Kidney (tissue), 14 donors: ENCODE results near the gene ZCCHC2. TPM values are rescaled to one million over a fixed set of nuclear protein-coding genes. Genes with fewer than 3 reads are reported as not detected.

Experiments used
- DNase-seq, 5 donors: peaks; one replicate each; pipeline ENCODE4 v3.0.0-alpha.2; 2013 to 2020
- FAIRE-seq: peaks from 2 replicates; lab custom pipeline; 2012; peaks lifted over from hg19 to GRCh38; lab: Jason Lieb, UNC
- H3K27ac ChIP-seq, 2 donors: one replicate each; pipeline ENCODE4 v1.7.0; 2013; ENCODE audit warnings: low read depth in 2 of 2, low read length in 2 of 2, inconsistent platforms in 1 of 2
- H3K27me3 ChIP-seq: one replicate; pipeline ENCODE4 v1.7.1; 2013; ENCODE audit warnings: low read length, inconsistent platforms; ENCODE audit not compliant: control insufficient read depth, insufficient read depth
- H3K36me3 ChIP-seq, 3 donors: one replicate each; pipeline versions ENCODE4 v1.7.0 to v1.7.1; 2013; ENCODE audit warnings: low read length in 3 of 3, control low read depth in 1 of 3, inconsistent platforms in 1 of 3; ENCODE audit not compliant: insufficient read depth in 3 of 3, control insufficient read depth in 2 of 3
- H3K4me1 ChIP-seq, 3 donors: one replicate each; pipeline versions ENCODE4 v1.7.0 to v1.7.1; 2013; ENCODE audit warnings: low read length in 3 of 3, inconsistent platforms in 1 of 3, low read depth in 1 of 3; ENCODE audit not compliant: control insufficient read depth in 2 of 3, insufficient read depth in 2 of 3
- H3K4me3 ChIP-seq, 3 donors: one replicate each; pipeline versions ENCODE4 v1.7.0 to v1.8.1; 2013; ENCODE audit warnings: low read length in 3 of 3, control low read depth in 1 of 3, inconsistent platforms in 1 of 3
- H3K9ac ChIP-seq, 3 donors: one replicate each; pipeline versions ENCODE4 v1.7.0 to v1.7.1; 2013; ENCODE audit warnings: low read length in 3 of 3, control low read depth in 1 of 3, inconsistent platforms in 1 of 3
- H3K9me3 ChIP-seq, 3 donors: one replicate each; pipeline versions ENCODE4 v1.7.0 to v1.7.1; 2013; ENCODE audit warnings: low read length in 3 of 3, control low read depth in 1 of 3, inconsistent platforms in 1 of 3; ENCODE audit not compliant: control insufficient read depth in 2 of 3, insufficient read depth in 1 of 3
- CTCF ChIP-seq: IDR thresholded peaks from 3 replicates; pipeline ENCODE4 v1.5.1; 2012; ENCODE audit warnings: mild to moderate bottlenecking, moderate library complexity, borderline replicate concordance; ENCODE audit not compliant: insufficient read depth; ENCODE audit errors: extremely low read depth
- intact Hi-C: fragments of 100-400 bp; cut with DNase I; formaldehyde crosslinking; loops from one replicate; pipeline ENCODE4 v1.11.1; 2022
- polyA plus RNA-seq: library from polyadenylated mRNA; stranded (reverse); fragments of 350-450 nt; fragmentation: Illumina TruSeq; extraction: RNeasy Lipid Tissue Mini Kit (QIAGEN cat#74804); gene quantifications from one replicate; pipeline ENCODE4 v1.2.3, GENCODE V29; 2014; ENCODE audit warnings: low read depth, low replicate concordance; ENCODE audit not compliant: insufficient read depth
- total RNA-seq: library from RNA; stranded (reverse); fragmentation: NEBNext Ultra II Directional; extraction: Animal tissue kit (Norgen Biotek cat#: 25700); gene quantifications from one replicate; pipeline ENCODE4 v1.2.1, GENCODE V29; 2021
- donor health status: control.
- donor health status: control.
- donor health status: control.
- donor health status: control.
- donor health status: control.
- donor health status: DM: yes; HTN: yes; CAD: no.
- donor health status: Normal renal cell carcinoma (clear cell type).

Gene ZCCHC2
- total and polyA plus RNA-seq, 2 donors from 2014 or later, result 5.5 to 22.1 TPM

GRCh38 chr18:62487161-62487560 is 35.7 kb upstream of the ZCCHC2 start:
- Histone ChIP-seq H3K4me3 (no peak overlapping the region), H3K9ac (no peak overlapping the region), H3K9me3 (no peaks in the 10 kb centered on the region), H3K4me1 (no peaks in the 10 kb centered on the region), H3K27ac (no peak overlapping the region), H3K36me3 (no peaks in the 10 kb centered on the region), H3K27me3 (no peaks in the 10 kb centered on the region)
- DNase-seq (no peak), FAIRE-seq (no peak)
- no peak for TF ChIP-seq CTCF
- intact Hi-C loops, result no loop called here

DNA sequence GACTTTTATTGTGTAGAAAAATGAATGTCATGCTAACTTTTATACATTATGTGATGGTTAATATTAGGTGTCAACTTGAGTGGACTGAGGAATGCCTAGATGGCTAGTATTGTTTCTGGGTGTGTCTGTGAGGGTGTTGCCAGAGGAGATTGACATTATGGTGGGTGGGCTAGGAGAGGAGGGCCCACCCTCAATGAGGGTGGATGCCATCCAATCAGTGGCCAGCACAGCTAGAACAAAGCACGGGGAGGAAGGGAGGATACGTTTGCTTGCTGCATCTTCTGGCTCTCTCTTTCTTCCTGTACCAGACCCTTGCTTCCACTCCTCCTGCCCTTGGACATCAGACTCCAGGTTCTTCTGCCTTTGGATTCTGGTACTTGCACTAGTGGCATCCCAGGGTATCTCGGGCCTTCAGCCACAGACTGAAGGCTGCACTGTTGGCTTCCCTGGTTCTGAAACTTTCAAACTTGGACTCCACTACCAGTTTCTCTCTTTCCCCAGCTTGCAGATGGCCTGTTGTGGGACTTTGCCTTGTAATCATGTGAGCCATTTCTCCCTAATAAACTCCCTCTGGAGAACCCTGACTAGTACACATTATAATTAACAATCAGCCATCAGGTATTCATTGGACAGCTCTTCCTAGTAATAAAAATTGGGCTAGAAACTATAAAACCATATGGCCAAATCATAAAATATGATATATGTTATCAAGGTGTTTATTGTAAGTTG is 31.7 kb upstream of the ZCCHC2 start:
- H3K9me3 ChIP-seq, result no peaks in the 10 kb centered on the region
- H3K27me3 ChIP-seq, result no peaks in the 10 kb centered on the region
- H3K4me3 ChIP-seq, result no peak overlapping the region
- no peak overlapping the region for H3K9ac ChIP-seq
- H3K4me1 ChIP-seq, result no peaks in the 10 kb centered on the region
- no peak for TF ChIP-seq CTCF
- DNase-seq, result no peak
- intact Hi-C loops, result no loop called here
- H3K27ac ChIP-seq, result no peak overlapping the region
- H3K36me3 ChIP-seq, result no peaks in the 10 kb centered on the region
- no peak for FAIRE-seq

DNA sequence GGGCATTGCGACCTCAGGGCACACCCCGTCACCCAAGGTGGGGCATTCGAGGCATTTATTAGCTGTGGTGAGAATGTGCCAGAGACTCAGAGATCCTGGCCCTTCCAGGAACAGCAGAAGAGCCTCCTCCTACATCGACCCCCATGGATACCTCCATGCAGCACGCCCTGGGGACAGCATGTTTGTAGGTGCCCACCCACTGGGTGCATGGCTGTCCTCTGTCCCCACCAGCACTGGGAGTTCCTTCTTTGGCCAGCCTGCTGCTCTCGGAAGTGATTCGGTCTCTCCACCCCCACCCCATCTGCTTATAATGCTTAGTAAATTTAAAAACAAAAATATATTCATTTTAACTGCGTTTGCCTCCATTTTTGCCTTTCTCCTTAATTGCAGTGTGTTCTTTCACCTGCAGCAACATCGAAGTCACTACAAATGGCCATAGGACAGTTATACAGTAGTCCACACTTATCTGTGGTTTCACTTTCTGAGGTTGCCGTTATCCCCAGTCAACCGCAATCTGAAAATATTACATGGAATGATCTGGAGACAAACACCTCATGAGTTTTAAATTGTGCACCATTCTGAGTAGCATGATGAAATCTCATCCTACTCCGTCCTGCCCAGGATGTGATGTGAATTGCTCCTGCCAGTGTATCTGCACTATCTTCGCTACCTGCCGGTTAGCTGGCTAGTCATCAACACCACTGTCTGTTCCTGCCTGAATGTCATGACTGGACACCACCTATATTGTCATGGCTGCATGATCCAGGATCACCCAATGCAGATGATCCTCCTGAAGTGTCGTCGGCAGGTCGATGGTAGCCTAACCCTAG is 29.6 kb upstream of the ZCCHC2 start:
- Histone ChIP-seq H3K9ac (no peak overlapping the region), H3K4me3 (no peak overlapping the region), H3K27me3 (no peaks in the 10 kb centered on the region), H3K36me3 (no peaks in the 10 kb centered on the region), H3K9me3 (no peaks in the 10 kb centered on the region), H3K27ac (no peak overlapping the region), H3K4me1 (no peaks in the 10 kb centered on the region)
- no peak for DNase-seq
- intact Hi-C loops, result no loop called here
- TF ChIP-seq CTCF, result no peak
- FAIRE-seq, result no peak
